NCI-H1930 (cell line): ENCODE data around the gene KRTAP5-11.
"Not testable (repeated sequence)": the region's sequence is repeated elsewhere in the genome, so short reads cannot be mapped to it uniquely, and the experiment has no call there.

Experiments
- DNase-seq, 2 experiments: peaks; one replicate each; lab custom pipeline; 2025; lab: John Stamatoyannopoulos, UW

The KRTAP5-11 gene

DNA sequence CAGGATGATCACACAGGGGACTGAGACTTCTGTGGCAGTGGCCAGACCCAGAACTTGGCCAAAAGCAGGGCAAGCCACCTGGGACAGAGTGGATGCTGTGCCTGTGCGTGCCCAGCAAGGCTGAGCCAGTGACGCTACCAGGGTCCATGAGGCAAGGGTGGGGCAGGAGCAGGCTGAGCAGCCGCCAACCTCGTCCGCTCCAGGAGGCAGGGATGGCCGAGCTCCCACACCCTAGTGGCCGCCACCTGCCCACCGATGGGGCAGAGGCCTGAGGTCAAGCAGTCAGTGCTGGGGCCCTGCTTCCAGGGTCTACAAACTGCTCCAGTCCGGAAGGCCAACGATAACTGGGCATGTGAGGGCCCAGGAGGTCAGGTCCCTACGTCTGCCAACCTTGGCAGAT, 27.2 kb downstream of the KRTAP5-11 start:
- no peak for DNase-seq

DNA sequence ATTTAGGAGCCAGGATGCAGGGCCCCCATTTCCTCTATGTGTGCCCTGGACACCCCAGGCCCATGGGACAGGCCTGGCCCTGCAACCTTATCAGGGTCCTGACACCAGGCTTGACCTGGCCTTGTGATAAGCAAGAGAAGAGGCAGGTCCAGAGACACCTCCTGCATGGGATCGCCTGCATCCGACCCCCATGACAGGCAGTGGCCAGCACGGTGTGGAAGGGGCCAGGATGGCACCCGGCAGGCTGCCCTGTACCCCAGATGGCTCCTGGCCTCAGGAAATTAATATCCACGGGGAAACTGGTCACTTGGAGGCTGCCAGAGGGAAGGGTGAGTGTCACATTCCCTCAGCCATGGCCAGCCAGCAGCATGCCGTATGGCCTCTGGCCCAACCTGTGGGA, 27.7 kb downstream of the KRTAP5-11 start:
- no peak for DNase-seq

DNA sequence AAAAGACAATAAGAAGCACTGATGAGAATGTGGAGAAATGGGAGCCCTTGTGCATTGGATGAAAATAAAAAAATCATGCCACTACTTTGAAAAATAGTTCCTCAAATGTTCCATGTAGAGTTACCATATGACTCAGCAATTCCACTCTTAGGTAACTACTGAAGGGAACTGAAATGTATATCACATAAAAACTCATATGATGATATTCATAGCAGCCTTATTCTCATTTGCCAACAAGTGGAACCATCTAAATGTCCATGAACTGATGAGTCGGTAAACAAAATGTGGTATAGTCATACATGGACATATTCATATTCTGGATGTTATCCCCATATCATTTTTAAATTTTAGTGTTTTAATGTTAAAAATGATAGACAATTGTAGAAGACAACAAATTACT, 31.0 kb downstream of the KRTAP5-11 start:
- no peak for DNase-seq

DNA sequence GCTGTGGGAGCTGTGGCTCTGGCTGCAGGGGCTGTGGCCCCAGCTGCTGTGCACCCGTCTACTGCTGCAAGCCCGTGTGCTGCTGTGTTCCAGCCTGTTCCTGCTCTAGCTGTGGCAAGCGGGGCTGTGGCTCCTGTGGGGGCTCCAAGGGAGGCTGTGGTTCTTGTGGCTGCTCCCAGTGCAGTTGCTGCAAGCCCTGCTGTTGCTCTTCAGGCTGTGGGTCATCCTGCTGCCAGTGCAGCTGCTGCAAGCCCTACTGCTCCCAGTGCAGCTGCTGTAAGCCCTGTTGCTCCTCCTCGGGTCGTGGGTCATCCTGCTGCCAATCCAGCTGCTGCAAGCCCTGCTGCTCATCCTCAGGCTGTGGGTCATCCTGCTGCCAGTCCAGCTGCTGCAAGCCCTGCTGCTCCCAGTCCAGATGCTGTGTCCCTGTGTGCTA, 33.9 kb downstream of the KRTAP5-11 start:
- no peak for DNase-seq

DNA sequence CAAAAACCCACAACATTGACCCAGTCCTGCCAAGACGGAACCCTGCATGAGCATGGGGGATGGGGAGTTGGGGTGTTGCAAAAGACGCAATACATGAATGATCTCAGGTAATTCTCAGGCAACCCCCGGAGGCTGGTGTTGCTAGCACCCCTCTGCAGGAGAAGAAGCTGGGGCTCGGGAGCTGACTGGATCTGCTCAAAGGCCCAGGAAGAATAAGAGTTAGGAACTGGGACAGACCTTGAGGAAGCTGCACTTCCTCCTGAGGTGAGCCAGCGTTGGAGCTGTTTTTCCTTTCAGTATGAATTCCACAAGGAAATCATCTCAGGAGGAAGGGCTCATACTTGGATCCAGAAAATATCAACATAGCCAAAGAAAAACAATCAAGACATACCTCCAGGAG, 34.6 kb downstream of the KRTAP5-11 start, which contains the start of gene KRTAP5-9:
Gene KRTAP5-9 (plus strand): TSS at position 301 of the 400 bp plus-strand sequence. CDS start 238 bp downstream, outside the sequence.
- no peak for DNase-seq

DNA sequence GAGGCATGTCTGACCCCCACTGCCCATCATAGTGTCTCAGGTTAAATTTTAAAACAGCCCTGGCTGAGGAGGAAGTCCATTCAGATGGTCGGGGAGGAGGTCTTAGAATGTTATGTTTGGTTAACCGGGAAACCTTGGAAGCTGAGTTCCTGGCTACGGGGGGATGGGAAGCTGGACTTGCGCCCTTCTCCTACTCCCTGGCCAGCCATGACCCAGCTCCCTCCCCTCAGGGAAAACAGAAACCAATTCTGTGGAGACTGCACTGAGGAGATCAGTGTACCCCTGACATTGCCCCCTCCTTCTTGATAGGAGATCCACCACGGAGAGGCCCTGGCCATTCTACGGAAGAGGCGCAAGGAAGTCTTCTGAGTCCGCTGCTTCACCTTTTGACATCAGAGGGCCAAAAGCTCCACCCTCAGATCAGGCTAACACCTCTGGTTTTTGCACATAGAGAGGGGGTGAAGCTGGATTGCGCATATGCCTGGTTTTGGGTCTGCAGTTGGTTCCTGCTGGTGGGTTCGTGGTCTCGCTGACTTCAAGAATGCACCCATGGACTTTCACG, 37.2 kb downstream of the KRTAP5-11 start:
- no peak for DNase-seq

DNA sequence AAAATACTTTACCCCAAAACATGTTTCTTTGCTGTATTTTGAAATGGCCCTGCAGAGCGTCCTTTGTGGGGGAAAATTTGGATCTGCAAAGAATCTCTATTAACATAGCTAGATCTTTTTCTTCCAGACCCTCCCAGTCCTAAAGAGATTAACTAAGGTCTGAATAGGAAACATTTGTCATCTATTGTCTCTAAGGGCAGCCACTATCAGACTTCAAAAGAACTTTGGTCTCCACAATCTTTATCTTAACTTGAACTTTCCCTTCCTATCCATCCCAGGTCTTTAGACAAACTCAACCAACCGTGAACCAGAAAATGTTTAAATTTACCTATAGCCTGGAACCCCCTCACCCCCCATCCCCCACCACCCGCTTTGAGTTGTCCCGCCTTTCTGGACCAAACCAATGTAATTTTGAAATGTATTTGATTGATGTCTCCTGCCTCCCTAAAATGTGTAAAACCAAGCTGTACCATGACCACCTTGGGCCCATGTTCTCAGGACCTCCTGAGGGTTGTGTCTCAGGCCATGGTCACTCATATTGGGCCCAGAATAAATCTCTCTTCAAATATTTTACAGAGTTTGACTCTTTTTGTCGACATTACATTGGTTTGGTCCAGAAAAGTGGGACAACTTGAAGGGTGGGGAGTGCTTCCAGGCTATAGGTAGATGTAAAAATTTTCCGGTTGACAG, 38.0 kb downstream of the KRTAP5-11 start:
- no peak for DNase-seq

DNA sequence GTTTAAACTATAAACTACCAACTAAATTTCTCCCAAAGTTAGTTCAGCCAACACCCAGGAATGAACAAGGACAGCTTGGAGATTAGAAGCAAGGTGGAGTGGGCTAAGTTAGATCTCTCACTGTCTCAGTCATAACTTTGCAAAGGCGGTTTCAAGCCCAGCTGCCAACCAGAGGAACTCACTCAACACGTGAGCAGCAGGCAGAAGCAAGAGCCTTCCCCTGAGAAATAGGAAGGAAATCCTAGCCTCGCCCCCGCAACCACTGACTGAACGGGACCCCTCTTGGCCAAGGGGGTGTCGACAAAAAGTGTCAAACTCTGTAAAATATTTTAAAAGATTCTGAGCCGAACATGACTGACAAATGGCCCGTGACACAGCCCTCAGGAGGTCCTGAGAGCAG, 38.8 kb downstream of the KRTAP5-11 start:
- no peak for DNase-seq

DNA sequence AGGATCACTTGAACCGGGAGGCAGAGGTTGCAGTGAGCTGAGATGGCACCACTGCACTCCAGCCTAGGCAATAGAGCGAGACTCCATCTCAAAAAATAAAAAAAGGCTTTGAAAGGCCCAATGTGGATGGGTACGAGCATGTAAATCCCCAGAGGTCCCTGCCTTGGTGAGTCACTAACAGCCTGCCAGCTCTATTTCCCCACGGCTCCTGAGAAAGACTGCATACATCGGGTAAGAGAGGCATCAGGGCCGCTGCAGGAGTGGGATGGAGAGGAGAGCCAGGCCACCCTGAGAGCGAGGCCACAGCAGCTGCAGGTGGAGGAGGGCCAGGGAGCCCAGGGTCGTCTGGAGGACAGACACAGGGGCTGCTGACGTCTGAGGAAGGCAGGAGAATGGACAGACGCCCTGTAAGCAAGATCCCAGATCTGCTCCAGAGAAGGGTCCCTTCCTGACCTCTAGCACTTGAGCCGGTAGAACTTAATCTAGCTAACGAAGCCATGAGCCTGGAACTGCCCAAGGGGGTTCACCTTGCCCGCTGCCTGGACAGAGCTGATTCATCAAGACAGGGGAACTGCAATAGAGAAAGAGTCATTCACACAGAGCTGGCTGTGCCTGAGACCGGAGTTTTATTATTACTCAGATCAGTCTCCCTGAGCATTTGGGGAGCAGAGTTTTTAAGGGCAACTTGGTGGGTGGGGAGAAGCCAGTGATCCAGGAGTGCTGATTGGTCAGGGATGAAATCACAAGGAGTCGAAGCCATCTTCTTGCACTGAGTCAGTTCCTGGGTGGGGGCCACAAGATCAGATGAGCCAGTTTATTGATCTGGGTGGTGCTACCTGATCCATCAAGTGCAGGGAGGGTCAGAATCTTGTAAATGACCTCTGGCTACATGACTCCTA, 39.5 kb downstream of the KRTAP5-11 start:
- DNase-seq: no peak

DNA sequence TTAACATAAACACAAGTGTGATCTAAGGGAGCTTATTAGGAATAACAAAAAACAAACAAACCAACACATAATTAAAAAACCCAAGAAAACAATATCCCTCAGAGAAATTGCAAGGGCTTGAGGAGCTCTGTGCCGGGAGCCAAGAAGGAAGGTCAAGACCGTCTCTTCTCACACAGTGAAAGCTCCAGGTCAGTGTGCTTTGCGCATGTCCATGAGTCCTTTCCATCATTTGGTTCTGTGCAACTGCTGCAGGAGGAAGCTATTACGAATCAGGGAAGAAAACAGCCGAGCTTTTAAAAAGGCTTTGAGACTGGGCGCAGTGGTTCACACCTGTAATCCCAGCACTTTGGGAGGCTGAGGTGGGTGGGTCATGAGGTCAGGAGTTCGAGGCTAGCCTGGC, 40.3 kb downstream of the KRTAP5-11 start:
- no peak for DNase-seq

DNA sequence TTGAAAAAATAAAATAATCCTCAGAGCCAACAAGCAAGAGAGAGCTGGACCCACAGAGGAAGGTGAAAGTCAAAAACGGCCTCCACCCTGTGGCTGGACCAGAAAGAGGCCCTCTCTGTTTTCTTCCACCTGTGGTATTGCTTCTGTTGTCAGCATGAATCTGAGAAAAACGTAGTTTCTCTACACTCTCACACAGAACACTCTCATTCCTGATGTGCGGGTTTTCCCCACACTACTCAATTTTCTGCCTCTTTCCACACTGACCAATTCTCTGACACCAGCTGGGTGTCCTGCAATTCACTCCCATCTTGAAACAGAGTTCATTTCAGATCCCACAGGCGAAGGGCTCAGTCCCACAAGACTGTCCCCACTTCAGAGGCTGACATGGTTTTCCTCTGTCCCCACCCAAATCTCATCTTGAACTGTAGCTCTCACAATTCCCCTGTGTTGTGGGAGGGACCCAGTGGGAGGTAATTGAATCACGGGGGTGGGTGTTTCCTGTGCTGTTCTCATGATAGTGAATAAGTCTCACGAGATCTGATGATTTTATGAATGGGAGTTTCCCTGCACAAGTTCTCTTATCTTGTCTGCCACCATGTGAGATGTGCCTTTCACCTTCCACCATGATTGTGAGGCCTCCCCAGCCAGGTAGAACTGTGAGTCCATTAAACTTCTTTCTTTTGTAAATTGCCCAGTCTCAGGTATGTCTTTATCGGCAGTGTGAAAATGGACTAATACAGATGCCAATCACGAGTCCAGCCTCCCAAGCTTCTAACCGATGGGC, 42.0 kb downstream of the KRTAP5-11 start:
- DNase-seq: not testable (repeated sequence)

DNA sequence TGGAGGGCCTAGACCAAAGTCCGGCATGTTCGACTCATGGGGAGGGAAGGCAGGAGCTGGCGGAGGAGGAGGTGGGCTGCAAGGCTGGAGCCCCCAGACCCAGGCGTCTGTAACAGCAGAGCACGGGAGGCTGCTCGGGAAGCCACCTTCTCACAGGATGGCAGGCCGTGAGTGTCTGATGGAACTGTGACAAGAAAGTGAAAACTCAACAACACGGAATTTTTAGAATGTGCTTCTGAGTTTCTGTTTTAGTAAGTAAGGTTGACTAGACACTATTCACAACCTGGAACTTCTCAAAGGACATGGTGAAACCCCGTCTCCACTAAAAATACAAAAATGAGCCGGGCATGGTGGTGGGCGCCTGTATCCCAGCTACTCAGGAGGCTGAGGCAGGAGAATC, 42.7 kb downstream of the KRTAP5-11 start:
- DNase-seq: not testable (repeated sequence)

DNA sequence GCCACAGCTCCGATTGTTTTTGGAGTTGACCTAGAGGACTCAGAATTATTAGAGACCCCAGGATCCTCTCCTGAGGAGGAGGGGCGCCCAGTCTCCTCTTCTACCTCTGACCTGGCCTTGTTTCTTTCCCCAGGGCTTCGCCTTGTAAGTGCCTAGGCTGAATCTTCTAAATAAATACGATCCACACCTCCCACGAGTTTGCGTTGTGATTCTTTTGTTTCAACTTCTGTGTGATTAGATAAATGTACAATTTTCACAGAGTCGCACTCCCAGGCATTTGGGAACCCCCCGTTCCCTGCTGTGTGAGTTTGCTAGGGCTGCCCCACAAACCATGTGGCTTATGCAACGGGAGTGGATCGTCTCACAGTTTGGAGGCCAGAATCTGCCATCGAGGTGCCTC, 43.7 kb downstream of the KRTAP5-11 start:
- no peak for DNase-seq

DNA sequence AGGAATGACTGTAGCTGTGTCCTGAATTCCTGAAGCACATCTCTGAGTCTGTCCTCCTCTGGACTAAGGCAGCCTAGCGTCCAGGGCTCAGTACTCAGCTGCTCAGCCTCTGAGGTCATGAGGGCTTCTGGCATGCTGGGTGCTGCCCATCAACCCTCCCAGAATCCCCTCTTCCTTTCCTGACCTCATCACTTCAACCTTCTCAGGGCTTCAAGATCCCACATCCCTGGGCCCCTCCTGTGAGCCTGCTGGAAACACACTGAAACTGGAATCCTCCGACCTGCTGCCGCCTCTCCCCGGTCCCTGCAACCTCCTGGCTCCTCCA, 44.0 kb downstream of the KRTAP5-11 start:
- no peak for DNase-seq

DNA sequence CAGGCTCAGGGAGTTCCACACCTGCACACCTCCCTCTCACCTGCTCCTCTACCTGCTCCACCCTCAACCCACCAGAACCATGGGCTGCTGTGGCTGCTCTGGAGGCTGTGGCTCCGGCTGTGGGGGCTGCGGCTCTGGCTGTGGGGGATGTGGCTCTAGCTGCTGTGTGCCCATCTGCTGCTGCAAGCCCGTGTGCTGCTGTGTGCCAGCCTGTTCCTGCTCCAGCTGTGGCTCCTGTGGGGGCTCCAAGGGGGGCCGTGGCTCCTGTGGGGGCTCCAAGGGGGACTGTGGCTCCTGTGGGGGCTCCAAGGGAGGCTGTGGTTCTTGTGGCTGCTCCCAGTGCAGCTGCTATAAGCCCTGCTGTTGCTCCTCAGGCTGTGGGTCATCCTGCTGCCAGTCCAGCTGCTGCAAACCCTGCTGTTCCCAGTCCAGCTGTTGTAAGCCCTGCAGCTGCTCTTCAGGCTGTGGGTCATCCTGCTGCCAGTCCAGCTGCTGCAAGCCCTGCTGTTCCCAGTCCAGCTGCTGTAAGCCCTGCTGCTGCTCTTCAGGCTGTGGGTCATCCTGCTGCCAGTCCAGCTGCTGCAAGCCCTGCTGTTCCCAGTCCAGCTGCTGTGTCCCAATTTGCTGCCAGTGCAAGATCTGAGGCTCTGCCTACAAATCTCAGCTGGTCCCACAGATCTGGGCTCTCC, 44.6 kb downstream of the KRTAP5-11 start, which contains the start of gene KRTAP5-8:
Gene KRTAP5-8 (plus strand): TSS at position 49 of the 689 bp plus-strand sequence. CDS start 31 bp downstream, at position 80.
- not testable (repeated sequence) for DNase-seq

DNA sequence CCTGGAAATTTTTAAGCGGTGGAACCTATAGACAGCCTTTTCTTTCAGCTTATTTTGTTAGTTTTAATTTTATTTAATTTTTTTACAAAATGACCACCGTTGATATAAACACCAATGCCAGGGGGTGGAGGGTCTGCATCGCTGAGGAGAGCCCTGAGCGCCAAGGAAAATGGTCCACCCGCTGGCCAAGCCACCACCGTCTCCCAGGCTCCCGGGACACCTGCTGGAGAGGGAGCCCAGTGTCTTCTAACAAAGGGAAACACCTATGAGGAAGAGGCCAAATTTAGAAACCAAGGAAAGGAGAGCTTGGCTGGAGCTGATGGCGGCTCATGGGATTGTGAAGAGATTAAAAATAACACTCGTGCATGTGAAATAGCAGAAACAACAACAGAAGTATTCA, 45.1 kb downstream of the KRTAP5-11 start:
- no peak for DNase-seq

DNA sequence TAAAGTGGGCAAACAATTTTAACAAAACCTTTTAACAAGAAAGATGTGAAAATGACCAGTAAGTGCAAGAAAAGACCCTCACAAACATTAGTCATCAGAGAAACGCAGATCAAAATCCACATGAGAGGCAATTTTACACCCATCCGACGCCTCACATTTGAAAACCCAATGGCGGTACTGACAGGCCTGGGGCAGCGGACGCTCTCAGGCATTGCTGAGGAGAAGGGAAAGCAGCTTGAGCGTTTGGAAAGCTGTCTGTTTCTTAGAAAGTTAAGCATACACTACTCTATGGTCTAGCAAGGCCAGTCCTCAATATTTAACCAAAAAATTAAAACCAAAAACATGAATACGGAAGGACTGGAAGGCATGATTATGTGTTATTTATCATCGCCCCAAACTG, 46.9 kb downstream of the KRTAP5-11 start:
- DNase-seq: no peak

DNA sequence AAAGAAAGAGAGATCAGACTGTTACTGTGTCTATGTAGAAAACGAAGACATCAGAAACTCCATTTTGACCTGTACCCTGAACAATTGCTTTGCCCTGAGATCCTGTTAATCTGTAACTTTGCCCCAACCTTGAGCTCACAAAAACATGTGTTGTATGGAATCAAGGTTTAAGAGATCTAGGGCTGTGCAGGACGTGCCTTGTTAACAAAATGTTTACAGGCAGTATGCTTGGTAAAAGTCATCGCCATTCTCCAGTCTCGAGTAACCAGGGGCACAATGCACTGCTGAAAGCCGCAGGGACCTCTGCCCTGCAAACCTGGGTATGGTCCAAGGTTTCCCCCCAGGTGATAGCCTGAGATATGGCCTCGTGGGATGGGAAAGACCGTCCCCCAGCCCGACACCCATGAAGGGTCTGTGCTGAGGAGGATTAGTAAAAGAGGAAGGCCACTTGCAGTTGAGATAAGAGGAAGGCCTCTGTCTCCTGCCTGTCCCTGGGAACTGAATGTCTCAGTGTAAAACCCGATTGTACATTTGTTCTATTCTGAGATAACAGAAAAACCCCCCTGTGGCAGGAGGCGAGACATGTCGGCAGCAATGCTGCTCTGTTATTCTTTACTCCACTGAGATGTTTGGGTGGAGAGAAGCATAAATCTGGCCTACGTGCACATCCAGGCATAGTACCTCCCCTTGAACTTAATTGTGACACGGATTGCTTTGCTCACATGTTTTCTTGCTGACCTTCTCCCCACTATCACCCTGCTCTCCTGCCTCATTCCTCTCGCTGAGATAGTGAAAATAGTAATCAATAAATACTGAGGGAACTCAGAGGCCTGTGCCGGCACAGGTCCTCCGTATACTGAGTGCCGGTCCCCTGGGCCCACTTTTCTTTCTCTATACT, 47.7 kb downstream of the KRTAP5-11 start:
- not testable (repeated sequence) for DNase-seq

DNA sequence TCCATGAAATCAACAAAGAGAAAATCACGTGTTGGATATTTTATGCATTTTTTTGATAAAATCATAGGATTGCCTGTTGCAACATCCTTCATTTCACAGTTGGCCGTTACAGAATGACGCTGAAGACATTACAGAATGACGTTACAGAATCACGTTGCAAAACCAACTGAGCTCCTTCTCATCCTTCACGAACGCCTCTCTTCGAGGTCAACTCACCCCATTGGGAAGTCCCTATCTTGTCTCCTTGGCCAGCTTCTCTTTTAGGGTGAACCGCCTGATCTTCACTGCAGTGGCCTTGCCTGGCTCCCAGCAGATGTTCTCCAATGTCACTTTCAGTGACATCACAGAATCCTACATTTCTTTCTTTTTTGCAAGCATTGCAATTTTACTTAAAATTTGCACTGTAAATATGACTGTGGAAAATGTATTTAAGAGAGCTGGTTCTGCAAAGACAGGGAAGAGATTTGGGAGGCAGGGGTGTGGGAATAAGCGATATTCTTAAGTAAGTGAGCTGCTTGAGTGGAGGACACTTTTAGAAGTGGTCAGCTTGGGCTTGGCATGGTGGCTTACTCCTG, 50.6 kb downstream of the KRTAP5-11 start:
- DNase-seq: no peak
